Colon (tissue), 2 donors: ENCODE data around the gene R3HDM2.

ENCODE experiments used
- FAIRE-seq: peaks from 2 replicates; lab custom pipeline; 2012; peaks lifted over from hg19 to GRCh38; lab: Jason Lieb, UNC
- donor health status: control.
- donor health status: control.

R3HDM2 gene

GRCh38 chr12:57430931-57431566 lies at the start of gene R3HDM2:
TSS of gene R3HDM2 (minus strand) at chr12:57431043. CDS start at chr12:57310428, 120,615 bp downstream.
- FAIRE-seq, result no peak

GRCh38 chr12:57479376-57480115 lies 48.7 kb upstream of the R3HDM2 start, which contains the start of gene ARHGAP9:
TSS of gene ARHGAP9 (minus strand) at chr12:57479866. CDS start at chr12:57479406, 460 bp downstream.
- no peak for FAIRE-seq

GRCh38 chr12:57479043-57479375 lies 48.2 kb upstream of the R3HDM2 start:
- no peak for FAIRE-seq

- FAIRE-seq, result no peak
These were observed 47.2 kb upstream of the R3HDM2 start for GRCh38 chr12:57477710-57478681.

- no peak for FAIRE-seq
These were observed 46.3 kb upstream of the R3HDM2 start for GRCh38 chr12:57476993-57477709.

- no peak for FAIRE-seq
These were observed 45.5 kb upstream of the R3HDM2 start for GRCh38 chr12:57476162-57476992.

GRCh38 chr12:57475271-57476161 lies 44.7 kb upstream of the R3HDM2 start:
- no peak for FAIRE-seq

- no peak for FAIRE-seq
These were observed 44.0 kb upstream of the R3HDM2 start for GRCh38 chr12:57474862-57475261.

GRCh38 chr12:57474430-57474829 lies 43.6 kb upstream of the R3HDM2 start:
- FAIRE-seq, result no peak

GRCh38 chr12:57473886-57474285 lies 43.0 kb upstream of the R3HDM2 start:
- FAIRE-seq, result no peak

GRCh38 chr12:57473392-57473791 lies 42.5 kb upstream of the R3HDM2 start:
- FAIRE-seq, result no peak

- no peak for FAIRE-seq
These were observed 41.5 kb upstream of the R3HDM2 start for GRCh38 chr12:57472391-57472790.

- FAIRE-seq, result no peak
These were observed 40.8 kb upstream of the R3HDM2 start for GRCh38 chr12:57471661-57472060.

GRCh38 chr12:57470970-57471656 lies 40.3 kb upstream of the R3HDM2 start:
- no peak for FAIRE-seq

- no peak for FAIRE-seq
These were observed 39.6 kb upstream of the R3HDM2 start for GRCh38 chr12:57470286-57470969.

- no peak for FAIRE-seq
These were observed 38.7 kb upstream of the R3HDM2 start for GRCh38 chr12:57469296-57470164.

GRCh38 chr12:57467915-57468314 lies 37.1 kb upstream of the R3HDM2 start:
- no peak for FAIRE-seq
